H9 (cell line): ENCODE results near the gene TUBG1. TPM values are rescaled to one million over a fixed set of nuclear protein-coding genes. Genes with fewer than 3 reads are reported as not detected.

Experiments used
- DNase-seq: peaks from one replicate; pipeline ENCODE4 v3.0.0-alpha.2; 2017
- H2AFZ ChIP-seq: one replicate; pipeline ENCODE4 v1.6.1; 2013; ENCODE audit warnings: mild to moderate bottlenecking, low read length, control low read depth, moderate library complexity
- H2AK5ac ChIP-seq: 2 replicates; pipeline ENCODE4 v1.6.1; 2013; ENCODE audit warnings: low read length, control low read depth, mixed read lengths; ENCODE audit not compliant: insufficient read length
- H2BK120ac ChIP-seq: one replicate; pipeline ENCODE4 v1.6.1; 2013; ENCODE audit warnings: low read depth, mild to moderate bottlenecking, low read length, control low read depth, inconsistent platforms; ENCODE audit not compliant: poor library complexity, severe bottlenecking
- H2BK12ac ChIP-seq: 2 replicates; pipeline ENCODE4 v1.6.1; 2013; ENCODE audit warnings: low read length, control low read depth, mixed read lengths, low read depth; ENCODE audit not compliant: insufficient read length
- H2BK15ac ChIP-seq: 2 replicates; pipeline ENCODE4 v1.6.1; 2013; ENCODE audit warnings: low read depth, low read length, control low read depth
- H2BK20ac ChIP-seq: one replicate; pipeline ENCODE4 v1.6.1; 2013; ENCODE audit warnings: low read depth, mild to moderate bottlenecking, low read length, control low read depth, inconsistent platforms; ENCODE audit not compliant: poor library complexity, severe bottlenecking
- H2BK5ac ChIP-seq: 2 replicates; pipeline ENCODE4 v1.6.1; 2013; ENCODE audit warnings: low read length, control low read depth, mixed read lengths; ENCODE audit not compliant: insufficient read length
- H3K14ac ChIP-seq: 2 replicates; pipeline ENCODE4 v1.6.1; 2013; ENCODE audit warnings: low read length, control low read depth; ENCODE audit not compliant: insufficient read depth
- H3K18ac ChIP-seq: 2 replicates; pipeline ENCODE4 v1.6.1; 2013; ENCODE audit warnings: low read depth, mild to moderate bottlenecking, mixed read lengths, low read length, control low read depth; ENCODE audit not compliant: insufficient read length
- H3K23ac ChIP-seq: 2 replicates; pipeline ENCODE4 v1.6.1; 2013; ENCODE audit warnings: low read length, control low read depth, mixed read lengths, low read depth; ENCODE audit not compliant: insufficient read length
- H3K23me2 ChIP-seq: 2 replicates; pipeline ENCODE4 v1.6.1; 2013; ENCODE audit warnings: low read depth, mild to moderate bottlenecking, mixed read lengths, low read length, control low read depth; ENCODE audit not compliant: insufficient read length, poor library complexity, severe bottlenecking
- H3K27ac ChIP-seq: 2 replicates; pipeline ENCODE4 v1.5.1; 2013; ENCODE audit warnings: low read length, control low read depth, mixed read lengths, low read depth; ENCODE audit not compliant: insufficient read length
- H3K27me3 ChIP-seq: 2 replicates; pipeline ENCODE4 v1.6.1; 2013; ENCODE audit warnings: low read length, control low read depth, inconsistent platforms; ENCODE audit not compliant: insufficient read depth
- H3K4ac ChIP-seq: 2 replicates; pipeline ENCODE4 v1.6.1; 2013; ENCODE audit warnings: low read depth, mild to moderate bottlenecking, control low read depth, inconsistent platforms, low read length, moderate library complexity
- H3K4me1 ChIP-seq: 2 replicates; pipeline ENCODE4 v1.6.1; 2013; ENCODE audit warnings: low read length, control low read depth, inconsistent platforms; ENCODE audit not compliant: insufficient read depth
- H3K4me2 ChIP-seq: 2 replicates; pipeline ENCODE4 v1.6.1; 2013; ENCODE audit warnings: low read length, control low read depth, mixed read lengths; ENCODE audit not compliant: insufficient read length, insufficient read depth
- H3K56ac ChIP-seq: 2 replicates; pipeline ENCODE4 v1.6.1; 2013; ENCODE audit warnings: low read depth, mild to moderate bottlenecking, mixed read lengths, low read length, control low read depth; ENCODE audit not compliant: insufficient read length
- H3K79me1 ChIP-seq: 2 replicates; pipeline ENCODE4 v1.6.1; 2013; ENCODE audit warnings: low read depth, mild to moderate bottlenecking, moderate library complexity, low read length, control low read depth, inconsistent platforms; ENCODE audit not compliant: insufficient read depth, poor library complexity, severe bottlenecking
- H3K79me2 ChIP-seq: 2 replicates; pipeline ENCODE4 v1.6.1; 2013; ENCODE audit warnings: low read length, control low read depth, inconsistent platforms; ENCODE audit not compliant: insufficient read depth
- H3K9ac ChIP-seq: 2 replicates; pipeline ENCODE4 v1.6.1; 2013; ENCODE audit warnings: low read length, control low read depth, mixed read lengths; ENCODE audit not compliant: insufficient read length; ENCODE audit errors: extremely low read depth
- H3K9me3 ChIP-seq: one replicate; pipeline ENCODE4 v1.6.1; 2013; ENCODE audit warnings: low read depth, low read length, inconsistent platforms; ENCODE audit not compliant: control insufficient read depth
- H3T11ph ChIP-seq: one replicate; pipeline ENCODE4 v1.6.1; 2013; ENCODE audit warnings: mild to moderate bottlenecking, low read length, control low read depth, inconsistent platforms
- H4K20me1 ChIP-seq: one replicate; pipeline ENCODE4 v1.6.1; 2013; ENCODE audit not compliant: control insufficient read depth, insufficient read length, insufficient read depth
- H4K5ac ChIP-seq: 2 replicates; pipeline ENCODE4 v1.6.1; 2013; ENCODE audit warnings: low read depth, mild to moderate bottlenecking, mixed read lengths, low read length, control low read depth; ENCODE audit not compliant: insufficient read length
- H4K8ac ChIP-seq: replicated peaks from 2 replicates; pipeline ENCODE4 v1.6.1; 2013; ENCODE audit warnings: low read length, control low read depth, mixed read lengths, low read depth; ENCODE audit not compliant: insufficient read length
- H4K91ac ChIP-seq: 2 replicates; pipeline ENCODE4 v1.6.1; 2013; ENCODE audit warnings: low read depth, mild to moderate bottlenecking, moderate library complexity, mixed read lengths, low read length, control low read depth; ENCODE audit not compliant: insufficient read length
- H3K27ac Mint-ChIP-seq, 3 experiments: 2 replicates in 2 of 3; 3 replicates in 1 of 3; pipeline ENCODE4 v1.8.0; 2020 to 2021; ENCODE audit warnings: mixed read lengths in 3 of 3, mild to moderate bottlenecking in 1 of 3, moderate library complexity in 1 of 3
- H3K27me3 Mint-ChIP-seq: 2 replicates; pipeline ENCODE4 v1.8.0; 2021; ENCODE audit warnings: low read depth, mild to moderate bottlenecking, moderate library complexity, mixed read lengths
- H3K36me3 Mint-ChIP-seq, 3 experiments: 2 replicates in 2 of 3; 3 replicates in 1 of 3; pipeline ENCODE4 v1.8.0; 2020 to 2021; ENCODE audit warnings: low read depth in 3 of 3, mixed read lengths in 3 of 3; ENCODE audit not compliant: insufficient read depth in 1 of 3
- H3K4me1 Mint-ChIP-seq, 2 experiments: 2 replicates each; pipeline ENCODE4 v1.8.0; 2020; ENCODE audit warnings: mixed read lengths in 2 of 2
- H3K4me3 Mint-ChIP-seq, 2 experiments: 2 replicates in 1 of 2; 3 replicates in 1 of 2; pipeline ENCODE4 v1.8.0; 2020 to 2021; ENCODE audit warnings: mild to moderate bottlenecking in 2 of 2, mixed read lengths in 2 of 2, moderate library complexity in 1 of 2
- H3K9me3 Mint-ChIP-seq, 2 experiments: 2 replicates in 1 of 2; 3 replicates in 1 of 2; pipeline ENCODE4 v1.8.0; 2020; ENCODE audit warnings: mild to moderate bottlenecking in 2 of 2, mixed read lengths in 2 of 2, moderate library complexity in 1 of 2
- WGBS: extraction: QIAGEN DNeasy Blood & Tissue Kit; methylation state at CpG from one replicate; pipeline ENCODE4 v1.1.7; 2013; ENCODE audit warnings: missing lambda C conversion rate, low lambda C conversion rate, mixed read lengths; ENCODE audit not compliant: insufficient read length; ENCODE audit errors: extremely low coverage; 5-methylcytosine and 5-hydroxymethylcytosine counted together
- total RNA-seq: library from RNA; stranded (reverse); gene quantifications from 2 replicates; pipeline ENCODE4 v1.2.1, GENCODE V29; 2021
- TF ChIP-seq, protein P1 (sequence below): fragments of 200-600 bp; sonication (generic); conservative IDR thresholded peaks from 3 replicates; pipeline ENCODE4 v1.8.0; 2021; ENCODE audit warnings: antibody characterized with exemption, mild to moderate bottlenecking

Gene TUBG1
- total RNA-seq, 1 experiment from 2014 or later: 122 TPM

DNA sequence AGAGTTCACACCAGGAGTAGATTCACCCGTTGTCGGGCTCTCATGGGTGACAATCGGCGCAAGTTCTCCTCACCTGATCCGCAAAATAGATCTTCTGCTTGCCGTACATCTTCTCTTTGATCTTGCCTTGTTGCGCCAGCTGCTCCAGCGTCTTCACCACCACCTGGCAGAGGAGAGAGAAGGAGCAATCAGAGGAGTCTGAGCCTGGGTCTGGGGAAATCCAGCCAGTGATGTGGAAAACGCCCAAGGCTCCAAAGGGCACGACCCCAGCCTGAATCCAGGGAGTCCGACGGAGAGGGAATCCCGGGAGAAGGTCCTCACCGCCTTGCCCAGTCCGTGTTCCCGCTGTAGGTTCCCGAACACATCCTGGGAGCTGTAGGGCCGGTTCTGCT is 32.3 kb upstream of the TUBG1 start:
- no peaks in the 10 kb centered on the region for H3K4me1 ChIP-seq
- H3K79me2 ChIP-seq: no peaks in the 10 kb centered on the region
- peaks cover 3% of the 10 kb centered on the region for H3K23me2 ChIP-seq
- no peaks in the 10 kb centered on the region for H3K9me3 ChIP-seq
- no peak overlapping the region for H2AFZ ChIP-seq
- H2AK5ac ChIP-seq: no peak overlapping the region
- no CpG with 5 or more reads among the region's 18 CpGs for WGBS
- no peak overlapping the region for H3T11ph ChIP-seq
- H3K27ac ChIP-seq: no peak overlapping the region
- H4K20me1 ChIP-seq: no peaks in the 10 kb centered on the region
- Mint-ChIP-seq H3K4me3 (peak overlapping the region; percentile 97 to 99), H3K27me3 (peaks cover 2% of the 10 kb centered on the region; the same call in 1 of the 2 replicates), H3K27ac (peak overlapping the region; percentile 83 to 100 (median 85); a peak in 6 of 7 replicates), H3K9me3 (no peaks in the 10 kb centered on the region), H3K4me1 (peaks cover 20 to 21% of the 10 kb centered on the region in 2 experiments), H3K36me3 (peaks cover 20 to 71% (median 55%) of the 10 kb centered on the region in 3 experiments; a peak in 6 of 7 replicates)
- peak overlapping the region; percentile 44 for H3K18ac ChIP-seq
- H4K5ac ChIP-seq: no peak overlapping the region
- H2BK12ac ChIP-seq: no peak overlapping the region
- H3K56ac ChIP-seq: no peak overlapping the region
- H3K14ac ChIP-seq: peak overlapping the region; percentile 69; the same call in 1 of the 2 replicates
- H3K23ac ChIP-seq: no peak overlapping the region
- no peak overlapping the region for H2BK15ac ChIP-seq
- no peak overlapping the region for H4K8ac ChIP-seq
- no peaks in the 10 kb centered on the region; the same call in 1 of the 2 replicates for H3K27me3 ChIP-seq
- H2BK120ac ChIP-seq: no peak overlapping the region
- H3K4me2 ChIP-seq: peak overlapping the region; percentile 84
- no peak overlapping the region for H4K91ac ChIP-seq
- H3K9ac ChIP-seq: peak overlapping the region; percentile 88
- no peak overlapping the region for H2BK5ac ChIP-seq
- no peaks in the 10 kb centered on the region for H3K79me1 ChIP-seq
- H3K4ac ChIP-seq: no peak overlapping the region
- DNase-seq: no peak
- TF ChIP-seq, protein P1, sequence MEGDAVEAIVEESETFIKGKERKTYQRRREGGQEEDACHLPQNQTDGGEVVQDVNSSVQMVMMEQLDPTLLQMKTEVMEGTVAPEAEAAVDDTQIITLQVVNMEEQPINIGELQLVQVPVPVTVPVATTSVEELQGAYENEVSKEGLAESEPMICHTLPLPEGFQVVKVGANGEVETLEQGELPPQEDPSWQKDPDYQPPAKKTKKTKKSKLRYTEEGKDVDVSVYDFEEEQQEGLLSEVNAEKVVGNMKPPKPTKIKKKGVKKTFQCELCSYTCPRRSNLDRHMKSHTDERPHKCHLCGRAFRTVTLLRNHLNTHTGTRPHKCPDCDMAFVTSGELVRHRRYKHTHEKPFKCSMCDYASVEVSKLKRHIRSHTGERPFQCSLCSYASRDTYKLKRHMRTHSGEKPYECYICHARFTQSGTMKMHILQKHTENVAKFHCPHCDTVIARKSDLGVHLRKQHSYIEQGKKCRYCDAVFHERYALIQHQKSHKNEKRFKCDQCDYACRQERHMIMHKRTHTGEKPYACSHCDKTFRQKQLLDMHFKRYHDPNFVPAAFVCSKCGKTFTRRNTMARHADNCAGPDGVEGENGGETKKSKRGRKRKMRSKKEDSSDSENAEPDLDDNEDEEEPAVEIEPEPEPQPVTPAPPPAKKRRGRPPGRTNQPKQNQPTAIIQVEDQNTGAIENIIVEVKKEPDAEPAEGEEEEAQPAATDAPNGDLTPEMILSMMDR: no peak
- H2BK20ac ChIP-seq: no peak overlapping the region
